ENCODE data around the gene ARFGAP2. TPM values are rescaled to one million over a fixed set of nuclear protein-coding genes. Genes with fewer than 3 reads are reported as not detected.

Gene ARFGAP2
- total and polyA plus RNA-seq, 9 of the 15 experiments (the other 6 are each of a cell fraction or from before 2014, with no cell fraction given), result 29.1 to 140 (median 90.1) TPM

DNA sequence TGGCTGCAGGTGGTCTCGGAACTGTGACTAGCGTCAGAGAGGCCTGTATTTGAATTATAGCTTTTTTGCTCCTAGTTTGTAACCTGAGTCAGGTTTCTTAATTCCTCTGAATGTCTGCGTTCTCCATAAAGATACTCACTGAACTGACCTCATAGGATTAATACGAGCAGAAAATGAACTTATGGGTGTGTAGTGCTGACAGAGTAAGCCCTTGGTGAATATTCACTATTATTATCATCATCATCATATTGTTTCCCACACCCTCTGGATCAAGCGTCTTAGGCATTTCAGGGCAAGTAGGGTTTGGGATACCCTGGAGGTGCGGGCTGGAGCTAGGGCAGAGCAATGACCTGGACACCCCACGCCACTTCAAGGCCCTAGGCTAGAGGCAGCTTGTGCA is 29.0 kb downstream of the ARFGAP2 start:
- H3K4me3 ChIP-seq, result no peak overlapping the region
- no peaks in the 10 kb centered on the region for H4K20me1 ChIP-seq (replicated peaks; ENCODE audit: control insufficient read depth, insufficient read depth, low read length)
- 57% methylated on average over 7 of the region's 7 CpGs for WGBS (ENCODE audit: insufficient coverage, low coverage, missing lambda C conversion rate)
- no peak overlapping the region for H3K4me2 ChIP-seq (ENCODE audit: insufficient read depth, low read length)
- 0 out of 4 replicates have a peak overlapping the region, but pooled peaks of 1 of the 2 experiments have one; percentile 33 for H3K9ac ChIP-seq (ENCODE audit: insufficient read depth in 1 of 2, low read depth in 2 of 2, low read length in 2 of 2)
- H3K9me1 ChIP-seq (ENCODE audit: control insufficient read depth, insufficient read depth, low read length), result no peaks in the 10 kb centered on the region
- no peak overlapping the region for H2AFZ ChIP-seq (ENCODE audit: low read depth, low read length)
- no peak overlapping the region for H3K27ac ChIP-seq (ENCODE audit: extremely low read depth, low read depth, low read length)
- CTCF ChIA-PET (ENCODE audit: low intra/inter-chr PET ratio), result no interaction called here
- ATAC-seq (no peak), DNase-seq (ENCODE audit: extremely low read depth in 1 of 4, low spot score in 3 of 4) (no peak), FAIRE-seq (no peak)
- H3K27me3 ChIP-seq (ENCODE audit: control insufficient read depth in 2 of 2, insufficient read depth in 2 of 2, low read length in 2 of 2), result no peaks in the 10 kb centered on the region
- H3K36me3 ChIP-seq (ENCODE audit: control insufficient read depth, insufficient read depth, low read length), result no peaks in the 10 kb centered on the region
- TF ChIP-seq FUS (optimal IDR thresholded peaks at IDR 0.05; ENCODE audit: low read depth, low read length), result no peak
- TF ChIP-seq NR3C1 (CRISPR knock-in tag; IDR thresholded peaks at IDR 0.05), result no peak
- TF ChIP-seq TBL1XR1 (IDR thresholded peaks at IDR 0.05; ENCODE audit: low read length in 2 of 2), result no peak
- TF ChIP-seq, protein P1, sequence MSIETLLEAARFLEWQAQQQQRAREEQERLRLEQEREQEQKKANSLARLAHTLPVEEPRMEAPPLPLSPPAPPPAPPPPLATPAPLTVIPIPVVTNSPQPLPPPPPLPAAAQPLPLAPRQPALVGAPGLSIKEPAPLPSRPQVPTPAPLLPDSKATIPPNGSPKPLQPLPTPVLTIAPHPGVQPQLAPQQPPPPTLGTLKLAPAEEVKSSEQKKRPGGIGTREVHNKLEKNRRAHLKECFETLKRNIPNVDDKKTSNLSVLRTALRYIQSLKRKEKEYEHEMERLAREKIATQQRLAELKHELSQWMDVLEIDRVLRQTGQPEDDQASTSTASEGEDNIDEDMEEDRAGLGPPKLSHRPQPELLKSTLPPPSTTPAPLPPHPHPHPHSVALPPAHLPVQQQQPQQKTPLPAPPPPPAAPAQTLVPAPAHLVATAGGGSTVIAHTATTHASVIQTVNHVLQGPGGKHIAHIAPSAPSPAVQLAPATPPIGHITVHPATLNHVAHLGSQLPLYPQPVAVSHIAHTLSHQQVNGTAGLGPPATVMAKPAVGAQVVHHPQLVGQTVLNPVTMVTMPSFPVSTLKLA (conservative IDR thresholded peaks at IDR 0.05), result no peak
- no peak for TF ChIP-seq WHSC1 (IDR thresholded peaks at IDR 0.05; ENCODE audit: low read length)
- TF ChIP-seq TRIM24 (IDR thresholded peaks at IDR 0.05), result no peak
- TF ChIP-seq E2F3 (CRISPR knock-in tag; IDR thresholded peaks at IDR 0.05), result no peak
- TF ChIP-seq ZNF384 (IDR thresholded peaks at IDR 0.05; ENCODE audit: low read depth, low read length), result no peak
- TF ChIP-seq SP2 (IDR thresholded peaks at IDR 0.05; ENCODE audit: extremely low read depth, low read depth, low read length, poor library complexity, severe bottlenecking), result no peak
- TF ChIP-seq, protein P2, sequence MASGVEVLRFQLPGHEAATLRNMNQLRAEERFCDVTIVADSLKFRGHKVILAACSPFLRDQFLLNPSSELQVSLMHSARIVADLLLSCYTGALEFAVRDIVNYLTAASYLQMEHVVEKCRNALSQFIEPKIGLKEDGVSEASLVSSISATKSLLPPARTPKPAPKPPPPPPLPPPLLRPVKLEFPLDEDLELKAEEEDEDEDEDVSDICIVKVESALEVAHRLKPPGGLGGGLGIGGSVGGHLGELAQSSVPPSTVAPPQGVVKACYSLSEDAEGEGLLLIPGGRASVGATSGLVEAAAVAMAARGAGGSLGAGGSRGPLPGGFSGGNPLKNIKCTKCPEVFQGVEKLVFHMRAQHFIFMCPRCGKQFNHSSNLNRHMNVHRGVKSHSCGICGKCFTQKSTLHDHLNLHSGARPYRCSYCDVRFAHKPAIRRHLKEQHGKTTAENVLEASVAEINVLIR (CRISPR knock-in tag; IDR thresholded peaks at IDR 0.05), result no peak
- no peak for TF ChIP-seq PRPF4 (IDR thresholded peaks at IDR 0.05; ENCODE audit: insufficient read depth, low read depth, low read length, poor library complexity, severe bottlenecking)
- TF ChIP-seq PYGO2 (tag; IDR thresholded peaks at IDR 0.05), result no peak
- TF ChIP-seq CBX5 (IDR thresholded peaks at IDR 0.05; ENCODE audit: borderline replicate concordance, low read depth), result no peak
- TF ChIP-seq, protein P3, sequence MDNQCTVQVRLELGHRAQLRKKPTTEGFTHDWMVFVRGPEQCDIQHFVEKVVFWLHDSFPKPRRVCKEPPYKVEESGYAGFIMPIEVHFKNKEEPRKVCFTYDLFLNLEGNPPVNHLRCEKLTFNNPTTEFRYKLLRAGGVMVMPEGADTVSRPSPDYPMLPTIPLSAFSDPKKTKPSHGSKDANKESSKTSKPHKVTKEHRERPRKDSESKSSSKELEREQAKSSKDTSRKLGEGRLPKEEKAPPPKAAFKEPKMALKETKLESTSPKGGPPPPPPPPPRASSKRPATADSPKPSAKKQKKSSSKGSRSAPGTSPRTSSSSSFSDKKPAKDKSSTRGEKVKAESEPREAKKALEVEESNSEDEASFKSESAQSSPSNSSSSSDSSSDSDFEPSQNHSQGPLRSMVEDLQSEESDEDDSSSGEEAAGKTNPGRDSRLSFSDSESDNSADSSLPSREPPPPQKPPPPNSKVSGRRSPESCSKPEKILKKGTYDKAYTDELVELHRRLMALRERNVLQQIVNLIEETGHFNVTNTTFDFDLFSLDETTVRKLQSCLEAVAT (IDR thresholded peaks at IDR 0.05), result no peak
- TF ChIP-seq SOX6 (IDR thresholded peaks at IDR 0.05), result no peak
- TF ChIP-seq KLF16 (IDR thresholded peaks at IDR 0.05), result no peak
- TF ChIP-seq, protein P4, sequence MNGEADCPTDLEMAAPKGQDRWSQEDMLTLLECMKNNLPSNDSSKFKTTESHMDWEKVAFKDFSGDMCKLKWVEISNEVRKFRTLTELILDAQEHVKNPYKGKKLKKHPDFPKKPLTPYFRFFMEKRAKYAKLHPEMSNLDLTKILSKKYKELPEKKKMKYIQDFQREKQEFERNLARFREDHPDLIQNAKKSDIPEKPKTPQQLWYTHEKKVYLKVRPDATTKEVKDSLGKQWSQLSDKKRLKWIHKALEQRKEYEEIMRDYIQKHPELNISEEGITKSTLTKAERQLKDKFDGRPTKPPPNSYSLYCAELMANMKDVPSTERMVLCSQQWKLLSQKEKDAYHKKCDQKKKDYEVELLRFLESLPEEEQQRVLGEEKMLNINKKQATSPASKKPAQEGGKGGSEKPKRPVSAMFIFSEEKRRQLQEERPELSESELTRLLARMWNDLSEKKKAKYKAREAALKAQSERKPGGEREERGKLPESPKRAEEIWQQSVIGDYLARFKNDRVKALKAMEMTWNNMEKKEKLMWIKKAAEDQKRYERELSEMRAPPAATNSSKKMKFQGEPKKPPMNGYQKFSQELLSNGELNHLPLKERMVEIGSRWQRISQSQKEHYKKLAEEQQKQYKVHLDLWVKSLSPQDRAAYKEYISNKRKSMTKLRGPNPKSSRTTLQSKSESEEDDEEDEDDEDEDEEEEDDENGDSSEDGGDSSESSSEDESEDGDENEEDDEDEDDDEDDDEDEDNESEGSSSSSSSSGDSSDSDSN (IDR thresholded peaks at IDR 0.05; ENCODE audit: borderline replicate concordance in 1 of 2, low read depth in 2 of 2, low read length in 2 of 2), result no peak
- intact Hi-C loops (cut with micrococcal nuclease), result no loop called here
- no peaks in the 10 kb centered on the region for H3K79me2 ChIP-seq (ENCODE audit: control insufficient read depth, insufficient read depth, low read length)
- no TSS peak for BruUV-seq (replicated peaks)
- POLR2A ChIA-PET, result interaction anchor here (0.5 to 0.6 kb wide), 2 partner anchors 17 to 301 kb away, joined by 3 read pairs; partner anchors contain the start of gene CKAP5
- no peaks in the 10 kb centered on the region; a peak in 1 of 5 replicates for H3K4me1 ChIP-seq (replicated peaks in 1 of 2; ENCODE audit: control insufficient read depth in 2 of 2, insufficient read depth in 2 of 2, low read length in 2 of 2)
- in situ Hi-C loops (cut with MboI), result no loop called here
- H3K9me3 ChIP-seq (replicated peaks; ENCODE audit: control insufficient read depth, insufficient read depth, low read depth, low read length), result no peaks in the 10 kb centered on the region
